HepG2 (cell line): ENCODE data around the gene IPO8. TPM values are rescaled to one million over a fixed set of nuclear protein-coding genes. Genes with fewer than 3 reads are reported as not detected.

ENCODE experiments used
- KDM6A ChIP-seq: IDR thresholded peaks from 2 replicates; pipeline ENCODE4 v1.6.1; 2016; ENCODE audit warnings: low read depth
- MTA1 ChIP-seq: sonication (generic); formaldehyde crosslinking; IDR thresholded peaks from 2 replicates; pipeline ENCODE4 v1.4.0; 2020; ENCODE audit warnings: missing genetic modification reagents, mild to moderate bottlenecking, borderline replicate concordance
- SRSF9 ChIP-seq: fragments of 200-400 bp; formaldehyde crosslinking; IDR thresholded peaks from 2 replicates; pipeline ENCODE4 v1.6.1; 2018; ENCODE audit warnings: borderline replicate concordance, mild to moderate bottlenecking, low read depth, low read length; ENCODE audit not compliant: insufficient read depth, poor library complexity, severe bottlenecking
- TBL1XR1 ChIP-seq: fragments of 150-350 bp; IDR thresholded peaks from 2 replicates; pipeline ENCODE4 v1.6.1; 2014; ENCODE audit warnings: borderline replicate concordance, low read length; ENCODE audit not compliant: partially characterized antibody
- ZBTB40 ChIP-seq, 2 experiments: fragments of 450-650 bp in 1 of 2; sonication (generic) in 1 of 2; formaldehyde crosslinking in 1 of 2; IDR thresholded peaks; 2 replicates each; pipeline versions ENCODE4 v1.6.1 to v1.8.0; 2016 to 2022; ENCODE audit warnings: antibody characterized with exemption in 1 of 2, mild to moderate bottlenecking in 1 of 2, missing genetic modification reagents in 1 of 2
- ZNF746 ChIP-seq: sonication (generic); formaldehyde crosslinking; IDR thresholded peaks from 2 replicates; pipeline ENCODE4 v1.8.0; 2022; ENCODE audit warnings: mild to moderate bottlenecking, missing genetic modification reagents
- polyA plus RNA-seq, 8 experiments: library from polyadenylated mRNA; depleted of rRNA in 3 of 8; stranded (reverse) in 7 of 8; unstranded in 1 of 8; fragments of >200 nt; fragmentation: Illumina TruSeq in 4 of 8; extraction: Trizol in 4 of 8; gene quantifications; 2 replicates each; pipeline versions ENCODE4 v1.2.1 to v1.2.3, GENCODE V29; 2011 to 2016; ENCODE audit warnings: low read depth in 4 of 8, missing spikeins in 1 of 8, mixed read lengths in 1 of 8; ENCODE audit not compliant: insufficient read depth in 1 of 8
- total RNA-seq, 5 experiments: library from RNA; depleted of rRNA; stranded (reverse); fragments of >200 nt; fragmentation: Illumina TruSeq; extraction: Trizol; gene quantifications; 2 replicates each; pipeline ENCODE4 v1.2.3, GENCODE V29; 2016; ENCODE audit warnings: low read depth in 1 of 5
- TF ChIP-seq, protein P1 (sequence below): sonication (generic); formaldehyde crosslinking; IDR thresholded peaks from 2 replicates; pipeline ENCODE4 v1.8.0; 2022; ENCODE audit warnings: mild to moderate bottlenecking, missing genetic modification reagents, moderate library complexity
- TF ChIP-seq, protein P2 (sequence below): IDR thresholded peaks from 2 replicates; pipeline ENCODE4 v1.6.1; 2016; ENCODE audit warnings: mild to moderate bottlenecking, missing biosample characterization, missing genetic modification reagents

IPO8 gene
- total and polyA plus RNA-seq, 2 of the 13 experiments (the other 11 are each of a cell fraction or from before 2014, with no cell fraction given): 6.3 to 21.8 TPM

GRCh38 chr12:30695199-30696102 is at the start of gene IPO8 (continued):
- TF ChIP-seq ZBTB40 (IDR thresholded peaks at IDR 0.05) (no peak), ZBTB40 (CRISPR knock-in tag; IDR thresholded peaks at IDR 0.05) (no peak; the same call in 1 of the 2 replicates), KDM6A (no peak), ZNF746 (CRISPR knock-in tag) (peak; percentile 88), MTA1 (peak; percentile 69; the same call in 1 of the 2 replicates), SRSF9 (no peak), TBL1XR1 (no peak)
- TF ChIP-seq, protein P1, sequence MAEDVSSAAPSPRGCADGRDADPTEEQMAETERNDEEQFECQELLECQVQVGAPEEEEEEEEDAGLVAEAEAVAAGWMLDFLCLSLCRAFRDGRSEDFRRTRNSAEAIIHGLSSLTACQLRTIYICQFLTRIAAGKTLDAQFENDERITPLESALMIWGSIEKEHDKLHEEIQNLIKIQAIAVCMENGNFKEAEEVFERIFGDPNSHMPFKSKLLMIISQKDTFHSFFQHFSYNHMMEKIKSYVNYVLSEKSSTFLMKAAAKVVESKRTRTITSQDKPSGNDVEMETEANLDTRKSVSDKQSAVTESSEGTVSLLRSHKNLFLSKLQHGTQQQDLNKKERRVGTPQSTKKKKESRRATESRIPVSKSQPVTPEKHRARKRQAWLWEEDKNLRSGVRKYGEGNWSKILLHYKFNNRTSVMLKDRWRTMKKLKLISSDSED (CRISPR knock-in tag): no peak
- TF ChIP-seq, protein P2, sequence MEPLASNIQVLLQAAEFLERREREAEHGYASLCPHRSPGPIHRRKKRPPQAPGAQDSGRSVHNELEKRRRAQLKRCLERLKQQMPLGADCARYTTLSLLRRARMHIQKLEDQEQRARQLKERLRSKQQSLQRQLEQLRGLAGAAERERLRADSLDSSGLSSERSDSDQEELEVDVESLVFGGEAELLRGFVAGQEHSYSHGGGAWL (CRISPR knock-in tag): no peak
